Measurements from ENCODE around the gene ECHDC1. TPM values are rescaled to one million over a fixed set of nuclear protein-coding genes. Genes with fewer than 3 reads are reported as not detected.

The ECHDC1 gene
- polyA plus RNA-seq, 2 donors, result 16.9 to 30.4 TPM

- whole genome bisulfite sequencing, 2 donors, result 22 to 29% methylated on average over 5 of the region's 5 CpGs
- no peaks in the 10 kb centered on the region for H3K4me1 ChIP-seq (ENCODE audit: control insufficient read depth in 2 of 2, insufficient read depth in 2 of 2, low read length in 1 of 2)
- H3K36me3 ChIP-seq (ENCODE audit: control insufficient read depth in 2 of 2, insufficient read depth in 2 of 2, low read length in 1 of 2), result peaks cover 6 to 13% of the 10 kb centered on the region in 2 donors
- no peaks in the 10 kb centered on the region for H3K27me3 ChIP-seq (ENCODE audit: control insufficient read depth in 1 of 2, insufficient read depth in 2 of 2, low read length in 2 of 2)
- H3K27ac ChIP-seq (ENCODE audit: low read depth in 2 of 2, low read length in 1 of 2), result no peak overlapping the region
- no peak overlapping the region for H3K4me3 ChIP-seq (ENCODE audit: low read depth in 1 of 2, low read length in 2 of 2)
- no peaks in the 10 kb centered on the region for H3K9me3 ChIP-seq (ENCODE audit: control insufficient read depth in 2 of 2, insufficient read depth in 1 of 2, low read depth in 1 of 2, low read length in 1 of 2)
These were observed 51.9 kb downstream of the ECHDC1 start for GRCh38 chr6:127291495-127291894.

GRCh38 chr6:127290391-127291265 is 52.8 kb downstream of the ECHDC1 start:
- Histone ChIP-seq H3K36me3 (ENCODE audit: control insufficient read depth in 2 of 2, insufficient read depth in 2 of 2, low read length in 1 of 2) (peaks cover 6 to 14% of the 10 kb centered on the region in 2 donors), H3K9me3 (ENCODE audit: control insufficient read depth in 2 of 2, insufficient read depth in 1 of 2, low read depth in 1 of 2, low read length in 1 of 2) (no peaks in the 10 kb centered on the region), H3K27me3 (ENCODE audit: control insufficient read depth in 1 of 2, insufficient read depth in 2 of 2, low read length in 2 of 2) (no peaks in the 10 kb centered on the region), H3K4me1 (ENCODE audit: control insufficient read depth in 2 of 2, insufficient read depth in 2 of 2, low read length in 1 of 2) (no peaks in the 10 kb centered on the region), H3K27ac (ENCODE audit: low read depth in 2 of 2, low read length in 1 of 2) (no peak overlapping the region), H3K4me3 (ENCODE audit: low read depth in 1 of 2, low read length in 2 of 2) (no peak overlapping the region)
- WGBS, 2 donors, result 79 to 83% methylated on average over 4 of the region's 4 CpGs

- Histone ChIP-seq H3K9me3 (ENCODE audit: control insufficient read depth in 2 of 2, insufficient read depth in 1 of 2, low read depth in 1 of 2, low read length in 1 of 2) (no peaks in the 10 kb centered on the region), H3K4me3 (ENCODE audit: low read depth in 1 of 2, low read length in 2 of 2) (no peak overlapping the region), H3K36me3 (ENCODE audit: control insufficient read depth in 2 of 2, insufficient read depth in 2 of 2, low read length in 1 of 2) (peaks cover 6 to 14% of the 10 kb centered on the region in 2 donors), H3K27me3 (ENCODE audit: control insufficient read depth in 1 of 2, insufficient read depth in 2 of 2, low read length in 2 of 2) (no peaks in the 10 kb centered on the region), H3K27ac (ENCODE audit: low read depth in 2 of 2, low read length in 1 of 2) (no peak overlapping the region), H3K4me1 (ENCODE audit: control insufficient read depth in 2 of 2, insufficient read depth in 2 of 2, low read length in 1 of 2) (no peaks in the 10 kb centered on the region)
- WGBS, 2 donors, result 81 to 82% methylated on average over 5 of the region's 5 CpGs
These were observed 53.5 kb downstream of the ECHDC1 start for GRCh38 chr6:127289934-127290333.

GRCh38 chr6:127288705-127289104 is 54.7 kb downstream of the ECHDC1 start:
- no peak overlapping the region for H3K4me3 ChIP-seq (ENCODE audit: low read depth in 1 of 2, low read length in 2 of 2)
- no peaks in the 10 kb centered on the region for H3K9me3 ChIP-seq (ENCODE audit: control insufficient read depth in 2 of 2, insufficient read depth in 1 of 2, low read depth in 1 of 2, low read length in 1 of 2)
- H3K4me1 ChIP-seq (ENCODE audit: control insufficient read depth in 2 of 2, insufficient read depth in 2 of 2, low read length in 1 of 2), result no peaks in the 10 kb centered on the region
- H3K27ac ChIP-seq (ENCODE audit: low read depth in 2 of 2, low read length in 1 of 2), result no peak overlapping the region
- H3K27me3 ChIP-seq (ENCODE audit: control insufficient read depth in 1 of 2, insufficient read depth in 2 of 2, low read length in 2 of 2), result no peaks in the 10 kb centered on the region
- H3K36me3 ChIP-seq (ENCODE audit: control insufficient read depth in 2 of 2, insufficient read depth in 2 of 2, low read length in 1 of 2), result peaks cover 6 to 14% of the 10 kb centered on the region in 2 donors

- no peak overlapping the region for H3K4me3 ChIP-seq (ENCODE audit: low read depth in 1 of 2, low read length in 2 of 2)
These were observed 61.2 kb downstream of the ECHDC1 start for GRCh38 chr6:127282184-127282583.

GRCh38 chr6:127279815-127280214 is 63.6 kb downstream of the ECHDC1 start:
- H3K27ac ChIP-seq (ENCODE audit: low read depth in 2 of 2, low read length in 1 of 2), result no peak overlapping the region
- H3K27me3 ChIP-seq (ENCODE audit: control insufficient read depth in 1 of 2, insufficient read depth in 2 of 2, low read length in 2 of 2), result no peaks in the 10 kb centered on the region
- H3K4me1 ChIP-seq (ENCODE audit: control insufficient read depth in 2 of 2, insufficient read depth in 2 of 2, low read length in 1 of 2), result no peaks in the 10 kb centered on the region
- WGBS, 2 donors, result 70% methylated on average over 1 of the region's 1 CpG
- H3K4me3 ChIP-seq (ENCODE audit: low read depth in 1 of 2, low read length in 2 of 2), result no peak overlapping the region
- H3K9me3 ChIP-seq (ENCODE audit: control insufficient read depth in 2 of 2, insufficient read depth in 1 of 2, low read depth in 1 of 2, low read length in 1 of 2), result no peaks in the 10 kb centered on the region
- H3K36me3 ChIP-seq (ENCODE audit: control insufficient read depth in 2 of 2, insufficient read depth in 2 of 2, low read length in 1 of 2), result peaks cover 0 to 2% of the 10 kb centered on the region in 2 donors

More at GRCh38 chr6:127282184-127282583, 61.2 kb downstream of the ECHDC1 start:
- no peaks in the 10 kb centered on the region for H3K9me3 ChIP-seq (ENCODE audit: control insufficient read depth in 2 of 2, insufficient read depth in 1 of 2, low read depth in 1 of 2, low read length in 1 of 2)
- H3K27ac ChIP-seq (ENCODE audit: low read depth in 2 of 2, low read length in 1 of 2), result no peak overlapping the region
- peaks cover 5 to 7% of the 10 kb centered on the region in 2 donors for H3K36me3 ChIP-seq (ENCODE audit: control insufficient read depth in 2 of 2, insufficient read depth in 2 of 2, low read length in 1 of 2)
- H3K4me1 ChIP-seq (ENCODE audit: control insufficient read depth in 2 of 2, insufficient read depth in 2 of 2, low read length in 1 of 2), result no peaks in the 10 kb centered on the region
- no peaks in the 10 kb centered on the region for H3K27me3 ChIP-seq (ENCODE audit: control insufficient read depth in 1 of 2, insufficient read depth in 2 of 2, low read length in 2 of 2)
- 100% methylated on average over 1 of the region's 1 CpG for WGBS, 2 donors

GRCh38 chr6:127277878-127278843 is 65.2 kb downstream of the ECHDC1 start:
- WGBS, 2 donors, result 92 to 96% methylated on average over 3 of the region's 3 CpGs
- no peak overlapping the region for H3K27ac ChIP-seq (ENCODE audit: low read depth in 2 of 2, low read length in 1 of 2)
- H3K4me1 ChIP-seq (ENCODE audit: control insufficient read depth in 2 of 2, insufficient read depth in 2 of 2, low read length in 1 of 2), result no peaks in the 10 kb centered on the region

GRCh38 chr6:127276331-127276730 is 67.1 kb downstream of the ECHDC1 start:
- Histone ChIP-seq H3K4me1 (ENCODE audit: control insufficient read depth in 2 of 2, insufficient read depth in 2 of 2, low read length in 1 of 2) (no peaks in the 10 kb centered on the region), H3K4me3 (ENCODE audit: low read depth in 1 of 2, low read length in 2 of 2) (no peak overlapping the region), H3K36me3 (ENCODE audit: control insufficient read depth in 2 of 2, insufficient read depth in 2 of 2, low read length in 1 of 2) (no peaks in the 10 kb centered on the region), H3K27ac (ENCODE audit: low read depth in 2 of 2, low read length in 1 of 2) (no peak overlapping the region), H3K27me3 (ENCODE audit: control insufficient read depth in 1 of 2, insufficient read depth in 2 of 2, low read length in 2 of 2) (no peaks in the 10 kb centered on the region), H3K9me3 (ENCODE audit: control insufficient read depth in 2 of 2, insufficient read depth in 1 of 2, low read depth in 1 of 2, low read length in 1 of 2) (no peaks in the 10 kb centered on the region)
- WGBS, 2 donors, result 97% methylated on average over 1 of the region's 1 CpG

More at GRCh38 chr6:127277878-127278843, 65.2 kb downstream of the ECHDC1 start:
- Histone ChIP-seq H3K4me3 (ENCODE audit: low read depth in 1 of 2, low read length in 2 of 2) (no peak overlapping the region), H3K36me3 (ENCODE audit: control insufficient read depth in 2 of 2, insufficient read depth in 2 of 2, low read length in 1 of 2) (peaks cover 0 to 2% of the 10 kb centered on the region in 2 donors), H3K9me3 (ENCODE audit: control insufficient read depth in 2 of 2, insufficient read depth in 1 of 2, low read depth in 1 of 2, low read length in 1 of 2) (no peaks in the 10 kb centered on the region), H3K27me3 (ENCODE audit: control insufficient read depth in 1 of 2, insufficient read depth in 2 of 2, low read length in 2 of 2) (no peaks in the 10 kb centered on the region)

GRCh38 chr6:127273499-127273898 is 69.9 kb downstream of the ECHDC1 start:
- Histone ChIP-seq H3K4me1 (ENCODE audit: control insufficient read depth in 2 of 2, insufficient read depth in 2 of 2, low read length in 1 of 2) (no peaks in the 10 kb centered on the region), H3K27ac (ENCODE audit: low read depth in 2 of 2, low read length in 1 of 2) (no peak overlapping the region), H3K4me3 (ENCODE audit: low read depth in 1 of 2, low read length in 2 of 2) (no peak overlapping the region), H3K27me3 (ENCODE audit: control insufficient read depth in 1 of 2, insufficient read depth in 2 of 2, low read length in 2 of 2) (no peaks in the 10 kb centered on the region), H3K9me3 (ENCODE audit: control insufficient read depth in 2 of 2, insufficient read depth in 1 of 2, low read depth in 1 of 2, low read length in 1 of 2) (no peaks in the 10 kb centered on the region), H3K36me3 (ENCODE audit: control insufficient read depth in 2 of 2, insufficient read depth in 2 of 2, low read length in 1 of 2) (no peaks in the 10 kb centered on the region)
- WGBS, 2 donors, result 87 to 91% methylated on average over 2 of the region's 2 CpGs
